HepG2 (cell line): ENCODE data around the gene OR6S1. TPM values are rescaled to one million over a fixed set of nuclear protein-coding genes. Genes with fewer than 3 reads are reported as not detected.

Experiments
- BCL6 ChIP-seq: IDR thresholded peaks from 2 replicates; pipeline ENCODE4 v1.6.1; 2016; ENCODE audit warnings: missing genetic modification reagents, missing compliant biosample characterization
- NR2F6 ChIP-seq, 2 experiments: IDR thresholded peaks; 2 replicates each; pipeline ENCODE4 v1.6.1; 2016; ENCODE audit warnings: antibody characterized with exemption in 1 of 2, mild to moderate bottlenecking in 1 of 2
- SIN3A ChIP-seq: IDR thresholded peaks from 2 replicates; pipeline ENCODE4 v1.6.1; 2011; ENCODE audit warnings: low read depth, mild to moderate bottlenecking, control low read depth, low read length, borderline replicate concordance
- SMAD3 ChIP-seq: sonication (generic); formaldehyde crosslinking; IDR thresholded peaks from 2 replicates; pipeline ENCODE4 v1.4.0; 2020; ENCODE audit warnings: missing genetic modification reagents
- STAG1 ChIP-seq: sonication (generic); formaldehyde crosslinking; IDR thresholded peaks from 2 replicates; pipeline ENCODE4 v1.4.0; 2020; ENCODE audit warnings: missing genetic modification reagents
- ZNF709 ChIP-seq: sonication (generic); formaldehyde crosslinking; IDR thresholded peaks from 2 replicates; pipeline ENCODE4 v1.5.0; 2020; ENCODE audit warnings: mild to moderate bottlenecking, missing genetic modification reagents
- polyA plus RNA-seq, 8 experiments: library from polyadenylated mRNA; depleted of rRNA in 3 of 8; stranded (reverse) in 7 of 8; unstranded in 1 of 8; fragments of >200 nt; fragmentation: Illumina TruSeq in 4 of 8; extraction: Trizol in 4 of 8; gene quantifications; 2 replicates each; pipeline versions ENCODE4 v1.2.1 to v1.2.3, GENCODE V29; 2011 to 2016; ENCODE audit warnings: low read depth in 4 of 8, missing spikeins in 1 of 8, mixed read lengths in 1 of 8; ENCODE audit not compliant: insufficient read depth in 1 of 8
- total RNA-seq, 5 experiments: library from RNA; depleted of rRNA; stranded (reverse); fragments of >200 nt; fragmentation: Illumina TruSeq; extraction: Trizol; gene quantifications; 2 replicates each; pipeline ENCODE4 v1.2.3, GENCODE V29; 2016; ENCODE audit warnings: low read depth in 1 of 5
- TF ChIP-seq, protein P1 (sequence below): sonication (generic); formaldehyde crosslinking; IDR thresholded peaks from 2 replicates; pipeline ENCODE4 v1.4.0; 2020; ENCODE audit warnings: mild to moderate bottlenecking, missing genetic modification reagents
- TF ChIP-seq, protein P2 (sequence below): IDR thresholded peaks from 2 replicates; pipeline ENCODE4 v1.6.1; 2016
- TF ChIP-seq, protein P3 (sequence below): sonication (generic); formaldehyde crosslinking; IDR thresholded peaks from 2 replicates; pipeline ENCODE4 v1.5.1; 2020; ENCODE audit warnings: mild to moderate bottlenecking, missing genetic modification reagents, borderline replicate concordance
- TF ChIP-seq, protein P4 (sequence below): IDR thresholded peaks from 2 replicates; pipeline ENCODE4 v1.6.1; 2016; ENCODE audit warnings: mild to moderate bottlenecking, missing biosample characterization, missing genetic modification reagents
- TF ChIP-seq, protein P5 (sequence below): sonication (generic); formaldehyde crosslinking; IDR thresholded peaks from 2 replicates; pipeline ENCODE4 v1.8.0; 2022; ENCODE audit warnings: mild to moderate bottlenecking, missing genetic modification reagents, moderate library complexity
- TF ChIP-seq, protein P6 (sequence below): IDR thresholded peaks from 2 replicates; pipeline ENCODE4 v1.6.1; 2016; ENCODE audit warnings: mild to moderate bottlenecking
- TF ChIP-seq, protein P7 (sequence below): sonication (generic); formaldehyde crosslinking; IDR thresholded peaks from 2 replicates; pipeline ENCODE4 v1.5.0; 2020; ENCODE audit warnings: mild to moderate bottlenecking, low read depth, missing genetic modification reagents, borderline replicate concordance

Gene OR6S1
- total and polyA plus RNA-seq, 2 of the 13 experiments (the other 11 are each of a cell fraction or from before 2014, with no cell fraction given), result 0.09 TPM; not detected in 1

DNA sequence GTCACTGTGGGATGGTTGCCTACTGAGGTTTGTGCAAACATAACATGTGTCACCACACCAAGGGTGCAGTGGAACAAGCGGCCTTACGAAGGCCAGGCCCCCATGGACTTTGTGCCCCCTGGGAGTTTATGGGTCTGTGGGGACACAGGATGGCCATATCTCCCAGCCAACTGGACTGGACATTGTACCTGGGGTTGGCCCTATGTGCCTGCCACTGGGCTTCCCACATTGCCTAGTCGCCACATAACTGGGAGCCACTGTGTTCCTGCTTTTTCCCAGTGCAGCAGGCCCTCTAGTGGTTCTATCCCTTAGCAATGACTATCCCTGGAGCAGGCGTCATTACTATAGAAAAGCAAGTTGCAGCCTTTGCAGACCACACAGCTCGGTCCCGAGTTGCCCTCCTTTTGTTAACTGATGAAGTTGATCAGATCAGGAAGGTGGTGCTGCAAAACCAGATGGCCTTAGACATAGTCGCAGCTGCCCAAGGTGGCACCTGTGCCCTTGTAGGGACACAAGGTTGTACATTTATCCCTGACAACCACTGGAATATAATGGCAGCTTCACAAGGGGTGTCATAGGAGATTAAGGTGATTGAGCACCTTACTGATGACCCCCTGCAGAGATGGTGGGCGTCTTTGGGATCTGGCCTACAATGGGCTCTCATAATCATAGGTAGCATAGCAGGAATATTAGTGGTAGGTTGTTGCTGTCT is 35.1 kb downstream of the OR6S1 start (continued):
- TF ChIP-seq, protein P1, sequence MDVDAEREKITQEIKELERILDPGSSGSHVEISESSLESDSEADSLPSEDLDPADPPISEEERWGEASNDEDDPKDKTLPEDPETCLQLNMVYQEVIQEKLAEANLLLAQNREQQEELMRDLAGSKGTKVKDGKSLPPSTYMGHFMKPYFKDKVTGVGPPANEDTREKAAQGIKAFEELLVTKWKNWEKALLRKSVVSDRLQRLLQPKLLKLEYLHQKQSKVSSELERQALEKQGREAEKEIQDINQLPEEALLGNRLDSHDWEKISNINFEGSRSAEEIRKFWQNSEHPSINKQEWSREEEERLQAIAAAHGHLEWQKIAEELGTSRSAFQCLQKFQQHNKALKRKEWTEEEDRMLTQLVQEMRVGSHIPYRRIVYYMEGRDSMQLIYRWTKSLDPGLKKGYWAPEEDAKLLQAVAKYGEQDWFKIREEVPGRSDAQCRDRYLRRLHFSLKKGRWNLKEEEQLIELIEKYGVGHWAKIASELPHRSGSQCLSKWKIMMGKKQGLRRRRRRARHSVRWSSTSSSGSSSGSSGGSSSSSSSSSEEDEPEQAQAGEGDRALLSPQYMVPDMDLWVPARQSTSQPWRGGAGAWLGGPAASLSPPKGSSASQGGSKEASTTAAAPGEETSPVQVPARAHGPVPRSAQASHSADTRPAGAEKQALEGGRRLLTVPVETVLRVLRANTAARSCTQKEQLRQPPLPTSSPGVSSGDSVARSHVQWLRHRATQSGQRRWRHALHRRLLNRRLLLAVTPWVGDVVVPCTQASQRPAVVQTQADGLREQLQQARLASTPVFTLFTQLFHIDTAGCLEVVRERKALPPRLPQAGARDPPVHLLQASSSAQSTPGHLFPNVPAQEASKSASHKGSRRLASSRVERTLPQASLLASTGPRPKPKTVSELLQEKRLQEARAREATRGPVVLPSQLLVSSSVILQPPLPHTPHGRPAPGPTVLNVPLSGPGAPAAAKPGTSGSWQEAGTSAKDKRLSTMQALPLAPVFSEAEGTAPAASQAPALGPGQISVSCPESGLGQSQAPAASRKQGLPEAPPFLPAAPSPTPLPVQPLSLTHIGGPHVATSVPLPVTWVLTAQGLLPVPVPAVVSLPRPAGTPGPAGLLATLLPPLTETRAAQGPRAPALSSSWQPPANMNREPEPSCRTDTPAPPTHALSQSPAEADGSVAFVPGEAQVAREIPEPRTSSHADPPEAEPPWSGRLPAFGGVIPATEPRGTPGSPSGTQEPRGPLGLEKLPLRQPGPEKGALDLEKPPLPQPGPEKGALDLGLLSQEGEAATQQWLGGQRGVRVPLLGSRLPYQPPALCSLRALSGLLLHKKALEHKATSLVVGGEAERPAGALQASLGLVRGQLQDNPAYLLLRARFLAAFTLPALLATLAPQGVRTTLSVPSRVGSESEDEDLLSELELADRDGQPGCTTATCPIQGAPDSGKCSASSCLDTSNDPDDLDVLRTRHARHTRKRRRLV, result no peak
- TF ChIP-seq, protein P2, sequence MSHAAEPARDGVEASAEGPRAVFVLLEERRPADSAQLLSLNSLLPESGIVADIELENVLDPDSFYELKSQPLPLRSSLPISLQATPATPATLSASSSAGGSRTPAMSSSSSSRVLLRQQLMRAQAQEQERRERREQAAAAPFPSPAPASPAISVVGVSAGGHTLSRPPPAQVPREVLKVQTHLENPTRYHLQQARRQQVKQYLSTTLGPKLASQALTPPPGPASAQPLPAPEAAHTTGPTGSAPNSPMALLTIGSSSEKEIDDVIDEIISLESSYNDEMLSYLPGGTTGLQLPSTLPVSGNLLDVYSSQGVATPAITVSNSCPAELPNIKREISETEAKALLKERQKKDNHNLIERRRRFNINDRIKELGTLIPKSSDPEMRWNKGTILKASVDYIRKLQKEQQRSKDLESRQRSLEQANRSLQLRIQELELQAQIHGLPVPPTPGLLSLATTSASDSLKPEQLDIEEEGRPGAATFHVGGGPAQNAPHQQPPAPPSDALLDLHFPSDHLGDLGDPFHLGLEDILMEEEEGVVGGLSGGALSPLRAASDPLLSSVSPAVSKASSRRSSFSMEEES (CRISPR knock-in tag), result 0 out of 2 replicates have a peak, but pooled peaks have one; percentile 3
- TF ChIP-seq, protein P3, sequence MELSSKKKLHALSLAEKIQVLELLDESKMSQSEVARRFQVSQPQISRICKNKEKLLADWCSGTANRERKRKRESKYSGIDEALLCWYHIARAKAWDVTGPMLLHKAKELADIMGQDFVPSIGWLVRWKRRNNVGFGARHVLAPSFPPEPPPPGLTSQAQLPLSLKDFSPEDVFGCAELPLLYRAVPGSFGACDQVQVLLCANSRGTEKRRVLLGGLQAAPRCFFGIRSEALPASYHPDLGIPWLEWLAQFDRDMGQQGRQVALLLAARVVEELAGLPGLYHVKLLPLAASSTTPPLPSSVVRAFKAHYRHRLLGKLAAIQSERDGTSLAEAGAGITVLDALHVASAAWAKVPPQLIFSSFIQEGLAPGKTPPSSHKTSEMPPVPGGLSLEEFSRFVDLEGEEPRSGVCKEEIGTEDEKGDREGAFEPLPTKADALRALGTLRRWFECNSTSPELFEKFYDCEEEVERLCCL, result 0 out of 2 replicates have a peak, but pooled peaks have one; percentile 6
- TF ChIP-seq, protein P4, sequence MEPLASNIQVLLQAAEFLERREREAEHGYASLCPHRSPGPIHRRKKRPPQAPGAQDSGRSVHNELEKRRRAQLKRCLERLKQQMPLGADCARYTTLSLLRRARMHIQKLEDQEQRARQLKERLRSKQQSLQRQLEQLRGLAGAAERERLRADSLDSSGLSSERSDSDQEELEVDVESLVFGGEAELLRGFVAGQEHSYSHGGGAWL (CRISPR knock-in tag), result 0 out of 2 replicates have a peak, but pooled peaks have one; percentile 8
- TF ChIP-seq SMAD3 (CRISPR knock-in tag) (peak; percentile 51; the same call in 1 of the 2 replicates), ZNF709 (no peak), SIN3A (0 out of 2 replicates have a peak, but pooled peaks have one; percentile 24), NR2F6 (IDR thresholded peaks at IDR 0.05) (no peak; the same call in 1 of the 2 replicates), NR2F6 (CRISPR knock-in tag; IDR thresholded peaks at IDR 0.05) (peak; percentile 20; the same call in 1 of the 2 replicates), STAG1 (peak; percentile 96), BCL6 (CRISPR knock-in tag) (peak; percentile 33; the same call in 1 of the 2 replicates)
- TF ChIP-seq, protein P5, sequence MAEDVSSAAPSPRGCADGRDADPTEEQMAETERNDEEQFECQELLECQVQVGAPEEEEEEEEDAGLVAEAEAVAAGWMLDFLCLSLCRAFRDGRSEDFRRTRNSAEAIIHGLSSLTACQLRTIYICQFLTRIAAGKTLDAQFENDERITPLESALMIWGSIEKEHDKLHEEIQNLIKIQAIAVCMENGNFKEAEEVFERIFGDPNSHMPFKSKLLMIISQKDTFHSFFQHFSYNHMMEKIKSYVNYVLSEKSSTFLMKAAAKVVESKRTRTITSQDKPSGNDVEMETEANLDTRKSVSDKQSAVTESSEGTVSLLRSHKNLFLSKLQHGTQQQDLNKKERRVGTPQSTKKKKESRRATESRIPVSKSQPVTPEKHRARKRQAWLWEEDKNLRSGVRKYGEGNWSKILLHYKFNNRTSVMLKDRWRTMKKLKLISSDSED (CRISPR knock-in tag), result no peak
- TF ChIP-seq, protein P6, sequence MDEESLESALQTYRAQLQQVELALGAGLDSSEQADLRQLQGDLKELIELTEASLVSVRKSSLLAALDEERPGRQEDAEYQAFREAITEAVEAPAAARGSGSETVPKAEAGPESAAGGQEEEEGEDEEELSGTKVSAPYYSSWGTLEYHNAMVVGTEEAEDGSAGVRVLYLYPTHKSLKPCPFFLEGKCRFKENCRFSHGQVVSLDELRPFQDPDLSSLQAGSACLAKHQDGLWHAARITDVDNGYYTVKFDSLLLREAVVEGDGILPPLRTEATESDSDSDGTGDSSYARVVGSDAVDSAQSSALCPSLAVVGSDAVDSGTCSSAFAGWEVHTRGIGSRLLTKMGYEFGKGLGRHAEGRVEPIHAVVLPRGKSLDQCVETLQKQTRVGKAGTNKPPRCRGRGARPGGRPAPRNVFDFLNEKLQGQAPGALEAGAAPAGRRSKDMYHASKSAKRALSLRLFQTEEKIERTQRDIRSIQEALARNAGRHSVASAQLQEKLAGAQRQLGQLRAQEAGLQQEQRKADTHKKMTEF, result peak; percentile 60; the same call in 1 of the 2 replicates
- TF ChIP-seq, protein P7, sequence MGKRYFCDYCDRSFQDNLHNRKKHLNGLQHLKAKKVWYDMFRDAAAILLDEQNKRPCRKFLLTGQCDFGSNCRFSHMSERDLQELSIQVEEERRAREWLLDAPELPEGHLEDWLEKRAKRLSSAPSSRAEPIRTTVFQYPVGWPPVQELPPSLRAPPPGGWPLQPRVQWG (CRISPR knock-in tag), result no peak
